ENCODE data around the gene COL27A1. TPM values are rescaled to one million over a fixed set of nuclear protein-coding genes. Genes with fewer than 3 reads are reported as not detected.
A peak's percentile ranks its signal among the peaks of the same experiment; 100 is the strongest.

The COL27A1 gene
- total and polyA plus RNA-seq, 2 donors from 2014 or later, result 13.6 to 45.6 TPM

DNA sequence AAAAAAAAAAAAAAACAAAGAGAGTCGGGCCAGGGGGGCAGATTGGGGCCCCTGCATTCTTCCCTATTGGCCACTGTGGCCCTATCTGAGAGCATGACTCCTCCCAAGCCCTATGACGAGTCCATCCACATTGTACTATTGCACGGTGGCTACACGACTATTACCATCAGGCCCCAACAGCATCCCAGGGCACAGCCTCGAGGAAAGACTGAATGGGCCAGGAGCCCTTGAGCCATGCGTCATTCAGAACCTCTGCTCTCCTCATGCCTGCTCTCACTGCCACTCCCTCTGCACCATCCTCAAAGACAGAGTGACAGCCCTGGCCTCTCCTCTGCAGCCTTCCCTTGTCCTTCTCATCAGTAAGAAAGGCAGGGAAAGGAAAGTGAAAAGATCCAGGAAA is 147.4 kb downstream of the COL27A1 start:
- TF ChIP-seq, protein P1, sequence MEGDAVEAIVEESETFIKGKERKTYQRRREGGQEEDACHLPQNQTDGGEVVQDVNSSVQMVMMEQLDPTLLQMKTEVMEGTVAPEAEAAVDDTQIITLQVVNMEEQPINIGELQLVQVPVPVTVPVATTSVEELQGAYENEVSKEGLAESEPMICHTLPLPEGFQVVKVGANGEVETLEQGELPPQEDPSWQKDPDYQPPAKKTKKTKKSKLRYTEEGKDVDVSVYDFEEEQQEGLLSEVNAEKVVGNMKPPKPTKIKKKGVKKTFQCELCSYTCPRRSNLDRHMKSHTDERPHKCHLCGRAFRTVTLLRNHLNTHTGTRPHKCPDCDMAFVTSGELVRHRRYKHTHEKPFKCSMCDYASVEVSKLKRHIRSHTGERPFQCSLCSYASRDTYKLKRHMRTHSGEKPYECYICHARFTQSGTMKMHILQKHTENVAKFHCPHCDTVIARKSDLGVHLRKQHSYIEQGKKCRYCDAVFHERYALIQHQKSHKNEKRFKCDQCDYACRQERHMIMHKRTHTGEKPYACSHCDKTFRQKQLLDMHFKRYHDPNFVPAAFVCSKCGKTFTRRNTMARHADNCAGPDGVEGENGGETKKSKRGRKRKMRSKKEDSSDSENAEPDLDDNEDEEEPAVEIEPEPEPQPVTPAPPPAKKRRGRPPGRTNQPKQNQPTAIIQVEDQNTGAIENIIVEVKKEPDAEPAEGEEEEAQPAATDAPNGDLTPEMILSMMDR (IDR thresholded peaks at IDR 0.05; ENCODE audit: borderline replicate concordance, extremely low read depth, insufficient read depth), result no peak
- intact Hi-C loops (cut with DNase I), result no loop called here
- Histone ChIP-seq H3K36me3 (ENCODE audit: control insufficient read depth in 2 of 3, insufficient read depth in 3 of 3, low read length in 3 of 3) (peaks cover 0 to 13% (median 5%) of the 10 kb centered on the region in 3 donors), H3K9ac (ENCODE audit: low read length in 3 of 3) (no peak overlapping the region), H3K9me3 (ENCODE audit: control insufficient read depth in 2 of 3, insufficient read depth in 1 of 3, low read length in 3 of 3) (no peaks in the 10 kb centered on the region), H3K4me3 (ENCODE audit: low read length in 3 of 3) (no peak overlapping the region), H3K27ac (ENCODE audit: low read depth in 2 of 2, low read length in 2 of 2) (no peak overlapping the region), H3K4me1 (ENCODE audit: control insufficient read depth in 2 of 3, insufficient read depth in 2 of 3, low read depth in 1 of 3, low read length in 3 of 3) (peaks cover 0 to 6% (median 0%) of the 10 kb centered on the region in 3 donors), H3K27me3 (ENCODE audit: control insufficient read depth, insufficient read depth, low read length) (no peaks in the 10 kb centered on the region)
- FAIRE-seq (no peak), DNase-seq (peak in 2 of 5 donors; percentile 10 to 20)

DNA sequence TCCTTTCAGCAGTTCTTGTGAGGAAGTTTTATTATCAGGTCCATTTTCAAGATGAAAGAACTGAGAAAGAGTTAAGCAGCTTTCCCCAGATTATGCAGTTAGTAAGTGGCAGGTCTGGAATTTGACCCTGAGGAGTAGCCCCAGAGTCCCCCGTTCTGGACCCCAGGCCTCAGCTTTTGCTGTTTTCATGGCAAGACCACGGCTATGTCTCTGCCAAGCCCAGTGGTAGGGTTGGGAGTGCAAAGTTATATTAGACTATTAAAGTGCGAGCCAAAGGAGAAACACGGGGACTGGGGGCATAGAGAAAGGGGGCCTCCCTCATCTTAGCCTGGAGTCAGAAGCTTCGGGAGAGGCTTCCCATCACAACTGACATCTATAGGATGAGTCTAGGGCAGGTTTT is 148.2 kb downstream of the COL27A1 start:
- FAIRE-seq (no peak), DNase-seq (peak in 2 of 5 donors; percentile 12 to 13)
- H3K9me3 ChIP-seq (ENCODE audit: control insufficient read depth in 2 of 3, insufficient read depth in 1 of 3, low read length in 3 of 3), result no peaks in the 10 kb centered on the region

DNA sequence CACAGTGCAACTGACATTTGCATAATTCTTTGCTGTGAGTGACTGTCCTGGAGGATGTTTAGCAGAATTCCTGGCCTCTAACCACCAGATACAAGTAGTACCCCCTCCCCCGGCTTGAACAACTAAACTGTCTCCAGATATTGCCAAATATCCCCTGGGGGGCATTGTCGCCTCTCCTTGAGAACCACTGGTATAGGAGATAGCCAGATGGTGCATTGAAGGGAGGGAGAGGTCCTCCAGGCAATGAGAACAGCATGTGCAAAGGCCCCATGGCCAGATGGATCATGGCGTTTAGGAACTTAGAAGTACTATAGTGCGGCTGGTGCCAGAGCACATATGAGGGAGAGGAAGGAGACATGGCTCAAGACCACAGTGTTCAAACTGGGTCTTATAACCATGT is 148.6 kb downstream of the COL27A1 start:
- H3K4me1 ChIP-seq (ENCODE audit: control insufficient read depth in 2 of 3, insufficient read depth in 2 of 3, low read depth in 1 of 3, low read length in 3 of 3), result peaks cover 0 to 6% (median 0%) of the 10 kb centered on the region in 3 donors
- H3K27me3 ChIP-seq (ENCODE audit: control insufficient read depth, insufficient read depth, low read length), result no peaks in the 10 kb centered on the region
- H3K27ac ChIP-seq (ENCODE audit: low read depth in 2 of 2, low read length in 2 of 2), result no peak overlapping the region
- H3K36me3 ChIP-seq (ENCODE audit: control insufficient read depth in 2 of 3, insufficient read depth in 3 of 3, low read length in 3 of 3), result peaks cover 0 to 13% (median 7%) of the 10 kb centered on the region in 3 donors
- DNase-seq (peak in 3 of 5 donors; percentile 5 to 25 (median 11)), FAIRE-seq (no peak)
- H3K4me3 ChIP-seq (ENCODE audit: low read length in 3 of 3), result no peak overlapping the region
- TF ChIP-seq, protein P1 (IDR thresholded peaks at IDR 0.05; ENCODE audit: borderline replicate concordance, extremely low read depth, insufficient read depth), result no peak
- intact Hi-C loops (cut with DNase I), result no loop called here
- no peak overlapping the region for H3K9ac ChIP-seq (ENCODE audit: low read length in 3 of 3)
- H3K9me3 ChIP-seq (ENCODE audit: control insufficient read depth in 2 of 3, insufficient read depth in 1 of 3, low read length in 3 of 3), result no peaks in the 10 kb centered on the region

More for the DNA sequence above, 148.2 kb downstream of the COL27A1 start:
- Histone ChIP-seq H3K27ac (ENCODE audit: low read depth in 2 of 2, low read length in 2 of 2) (no peak overlapping the region), H3K4me1 (ENCODE audit: control insufficient read depth in 2 of 3, insufficient read depth in 2 of 3, low read depth in 1 of 3, low read length in 3 of 3) (peaks cover 0 to 6% (median 0%) of the 10 kb centered on the region in 3 donors), H3K36me3 (ENCODE audit: control insufficient read depth in 2 of 3, insufficient read depth in 3 of 3, low read length in 3 of 3) (peaks cover 0 to 13% (median 7%) of the 10 kb centered on the region in 3 donors), H3K4me3 (ENCODE audit: low read length in 3 of 3) (no peak overlapping the region), H3K9ac (ENCODE audit: low read length in 3 of 3) (no peak overlapping the region), H3K27me3 (ENCODE audit: control insufficient read depth, insufficient read depth, low read length) (no peaks in the 10 kb centered on the region)
- intact Hi-C loops (cut with DNase I), result no loop called here
- TF ChIP-seq, protein P1 (IDR thresholded peaks at IDR 0.05; ENCODE audit: borderline replicate concordance, extremely low read depth, insufficient read depth), result no peak

Measured in kidney (tissue), 14 donors.